ENCODE results near the gene CXCR4. TPM values are rescaled to one million over a fixed set of nuclear protein-coding genes. Genes with fewer than 3 reads are reported as not detected.

CXCR4 gene
- total RNA-seq, 2 donors from 2014 or later: 3.6 to 10.5 TPM

DNA sequence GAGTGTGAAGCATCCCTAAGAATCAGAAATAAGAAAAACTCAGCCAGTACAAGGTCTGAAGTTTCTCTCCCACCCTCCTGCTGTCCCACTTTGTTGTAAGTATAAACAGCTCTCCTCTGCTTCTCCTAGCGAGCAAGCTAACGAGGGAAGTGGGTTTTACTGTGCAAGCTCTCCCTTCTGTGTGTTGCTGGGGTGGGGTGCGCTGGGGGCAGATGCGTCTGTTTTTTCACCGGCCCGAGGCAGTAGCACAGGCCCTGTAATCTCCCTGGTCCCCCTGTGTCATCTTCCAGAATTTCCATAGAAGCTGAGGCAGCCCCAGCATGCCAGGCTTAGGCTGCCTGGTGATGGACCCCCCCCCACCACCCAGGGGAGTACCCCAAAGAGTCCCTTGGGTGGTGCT is 9.4 kb upstream of the CXCR4 start:
- TF ChIP-seq, protein P1, sequence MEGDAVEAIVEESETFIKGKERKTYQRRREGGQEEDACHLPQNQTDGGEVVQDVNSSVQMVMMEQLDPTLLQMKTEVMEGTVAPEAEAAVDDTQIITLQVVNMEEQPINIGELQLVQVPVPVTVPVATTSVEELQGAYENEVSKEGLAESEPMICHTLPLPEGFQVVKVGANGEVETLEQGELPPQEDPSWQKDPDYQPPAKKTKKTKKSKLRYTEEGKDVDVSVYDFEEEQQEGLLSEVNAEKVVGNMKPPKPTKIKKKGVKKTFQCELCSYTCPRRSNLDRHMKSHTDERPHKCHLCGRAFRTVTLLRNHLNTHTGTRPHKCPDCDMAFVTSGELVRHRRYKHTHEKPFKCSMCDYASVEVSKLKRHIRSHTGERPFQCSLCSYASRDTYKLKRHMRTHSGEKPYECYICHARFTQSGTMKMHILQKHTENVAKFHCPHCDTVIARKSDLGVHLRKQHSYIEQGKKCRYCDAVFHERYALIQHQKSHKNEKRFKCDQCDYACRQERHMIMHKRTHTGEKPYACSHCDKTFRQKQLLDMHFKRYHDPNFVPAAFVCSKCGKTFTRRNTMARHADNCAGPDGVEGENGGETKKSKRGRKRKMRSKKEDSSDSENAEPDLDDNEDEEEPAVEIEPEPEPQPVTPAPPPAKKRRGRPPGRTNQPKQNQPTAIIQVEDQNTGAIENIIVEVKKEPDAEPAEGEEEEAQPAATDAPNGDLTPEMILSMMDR (IDR thresholded peaks at IDR 0.05): no peak
- Histone ChIP-seq H3K27me3 (no peaks in the 10 kb centered on the region), H3K4me3 (no peak overlapping the region), H3K36me3 (no peaks in the 10 kb centered on the region), H3K9me3 (no peaks in the 10 kb centered on the region), H3K9ac (ENCODE audit: low read depth in 2 of 2, low read length in 2 of 2) (no peak overlapping the region), H3K27ac (no peak overlapping the region), H3K4me1 (no peaks in the 10 kb centered on the region)
- intact Hi-C loops (cut with DNase I): no loop called here
- no peak for DNase-seq

DNA sequence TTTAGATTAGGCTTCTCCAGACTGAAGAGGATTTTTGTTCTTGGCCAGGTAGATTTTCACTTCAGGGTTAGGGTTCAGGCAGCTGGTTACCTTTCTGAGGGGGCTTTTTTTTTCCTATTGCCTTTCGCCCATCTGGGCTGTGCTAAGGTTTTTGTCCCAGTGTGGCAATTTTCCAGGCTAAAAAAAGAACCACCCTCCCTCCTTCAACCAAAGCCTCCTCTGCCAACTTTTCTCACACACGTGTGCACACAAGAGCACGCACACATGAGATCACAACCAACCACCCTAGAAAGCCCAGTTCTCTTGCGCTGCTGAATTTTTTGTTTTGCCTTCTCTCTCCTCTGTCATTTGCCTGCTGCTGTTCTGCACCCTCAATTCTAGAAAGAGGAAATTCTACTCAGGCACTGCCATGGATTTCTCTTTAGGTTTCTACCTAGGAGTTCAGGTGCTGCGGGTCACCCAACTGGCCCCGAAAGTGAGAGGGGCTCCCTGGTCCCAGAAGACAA is 8.5 kb upstream of the CXCR4 start:
- H3K4me1 ChIP-seq: no peaks in the 10 kb centered on the region
- intact Hi-C loops (cut with DNase I): no loop called here
- H3K4me3 ChIP-seq: no peak overlapping the region
- no peaks in the 10 kb centered on the region for H3K36me3 ChIP-seq
- H3K9me3 ChIP-seq: no peaks in the 10 kb centered on the region
- no peak for DNase-seq
- TF ChIP-seq, protein P1 (IDR thresholded peaks at IDR 0.05): no peak
- H3K27me3 ChIP-seq: no peaks in the 10 kb centered on the region
- no peak overlapping the region for H3K27ac ChIP-seq
- no peak overlapping the region for H3K9ac ChIP-seq (ENCODE audit: low read depth in 2 of 2, low read length in 2 of 2)

DNA sequence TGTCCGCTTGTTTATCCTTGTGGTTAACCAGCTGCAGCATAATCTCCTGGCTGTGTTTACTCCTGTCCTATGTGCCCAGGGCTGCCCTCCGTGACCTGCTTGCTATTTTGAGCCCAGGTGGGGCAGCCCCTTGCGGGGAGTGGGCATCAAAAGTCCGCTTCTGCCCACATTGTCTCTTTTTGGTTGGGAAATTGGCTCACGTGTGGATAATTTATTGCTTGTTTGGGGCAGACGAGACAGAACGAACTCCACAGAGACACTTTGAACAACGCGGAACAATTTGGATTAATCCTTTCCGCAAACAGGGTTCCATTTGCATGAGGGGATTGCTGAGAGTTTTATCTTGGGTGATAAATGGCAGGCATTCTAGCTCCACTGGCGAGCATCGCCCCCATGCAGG is 8.1 kb upstream of the CXCR4 start:
- DNase-seq: no peak
- Histone ChIP-seq H3K36me3 (no peaks in the 10 kb centered on the region), H3K9me3 (no peaks in the 10 kb centered on the region), H3K27me3 (peaks cover 2% of the 10 kb centered on the region), H3K4me3 (no peak overlapping the region), H3K27ac (no peak overlapping the region), H3K4me1 (no peaks in the 10 kb centered on the region), H3K9ac (ENCODE audit: low read depth in 2 of 2, low read length in 2 of 2) (no peak overlapping the region)
- intact Hi-C loops (cut with DNase I): no loop called here
- TF ChIP-seq, protein P1 (IDR thresholded peaks at IDR 0.05): no peak

DNA sequence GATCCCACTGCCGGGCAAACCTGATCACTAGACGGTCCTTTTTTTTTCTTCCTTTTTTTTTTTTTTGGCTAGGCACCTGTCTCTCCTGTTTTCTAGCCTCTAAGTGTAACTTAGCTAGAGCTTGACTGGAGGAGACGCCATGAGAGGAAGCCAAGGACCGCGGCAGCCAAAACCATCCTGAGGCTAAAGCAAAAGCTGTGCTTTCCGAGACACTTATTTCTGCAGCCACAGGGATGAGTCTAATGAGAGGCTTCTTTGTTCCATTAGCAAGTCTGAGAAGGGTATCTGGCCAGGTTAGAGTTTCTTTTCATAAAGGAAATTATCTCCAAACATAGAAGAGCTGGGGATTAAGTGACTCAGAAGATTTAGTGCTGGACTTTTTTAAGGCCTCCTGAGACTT is 7.3 kb upstream of the CXCR4 start:
- Histone ChIP-seq H3K27me3 (peaks cover 6% of the 10 kb centered on the region), H3K9ac (ENCODE audit: low read depth in 2 of 2, low read length in 2 of 2) (no peak overlapping the region), H3K9me3 (no peaks in the 10 kb centered on the region), H3K36me3 (no peaks in the 10 kb centered on the region), H3K4me3 (no peak overlapping the region), H3K27ac (no peak overlapping the region), H3K4me1 (no peaks in the 10 kb centered on the region)
- intact Hi-C loops (cut with DNase I): no loop called here
- no peak for DNase-seq
- TF ChIP-seq, protein P1 (IDR thresholded peaks at IDR 0.05): no peak

DNA sequence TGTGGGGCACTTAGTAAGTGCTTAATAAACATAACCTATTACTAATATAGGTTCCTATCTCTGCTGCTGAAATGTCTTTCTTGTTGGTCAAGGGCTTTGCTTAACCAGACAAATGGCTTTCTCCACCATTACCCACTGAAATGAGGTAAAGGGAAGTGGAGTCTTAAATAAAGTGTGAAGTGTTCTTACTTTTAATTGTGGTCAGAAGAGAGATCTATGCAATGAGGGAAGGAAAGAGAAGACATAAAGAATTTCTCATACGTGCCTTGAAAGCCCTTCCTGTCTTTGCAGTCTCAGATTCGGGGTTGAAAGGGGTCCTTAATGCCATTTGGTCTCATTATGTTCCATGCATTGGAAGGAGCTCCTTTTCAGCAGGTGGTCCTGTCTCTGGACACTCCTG is 6.9 kb upstream of the CXCR4 start:
- TF ChIP-seq, protein P1 (IDR thresholded peaks at IDR 0.05): no peak
- H3K36me3 ChIP-seq: no peaks in the 10 kb centered on the region
- no peaks in the 10 kb centered on the region for H3K9me3 ChIP-seq
- no peaks in the 10 kb centered on the region for H3K4me1 ChIP-seq
- no peak for DNase-seq
- H3K27ac ChIP-seq: no peak overlapping the region
- no peak overlapping the region for H3K9ac ChIP-seq (ENCODE audit: low read depth in 2 of 2, low read length in 2 of 2)
- H3K4me3 ChIP-seq: no peak overlapping the region
- peaks cover 10% of the 10 kb centered on the region for H3K27me3 ChIP-seq
- intact Hi-C loops (cut with DNase I): no loop called here

Measured in colonic mucosa (tissue), 4 donors.